H9 (cell line): ENCODE measurements around the gene CAVIN1. TPM values are rescaled to one million over a fixed set of nuclear protein-coding genes. Genes with fewer than 3 reads are reported as not detected.
A peak's percentile ranks its signal among the peaks of the same experiment; 100 is the strongest.

Experiments used
- DNase-seq: peaks from one replicate; pipeline ENCODE4 v3.0.0-alpha.2; 2017
- H2AFZ ChIP-seq: one replicate; pipeline ENCODE4 v1.6.1; 2013; ENCODE audit warnings: mild to moderate bottlenecking, low read length, control low read depth, moderate library complexity
- H2AK5ac ChIP-seq: 2 replicates; pipeline ENCODE4 v1.6.1; 2013; ENCODE audit warnings: low read length, control low read depth, mixed read lengths; ENCODE audit not compliant: insufficient read length
- H2BK120ac ChIP-seq: one replicate; pipeline ENCODE4 v1.6.1; 2013; ENCODE audit warnings: low read depth, mild to moderate bottlenecking, low read length, control low read depth, inconsistent platforms; ENCODE audit not compliant: poor library complexity, severe bottlenecking
- H2BK12ac ChIP-seq: 2 replicates; pipeline ENCODE4 v1.6.1; 2013; ENCODE audit warnings: low read length, control low read depth, mixed read lengths, low read depth; ENCODE audit not compliant: insufficient read length
- H2BK15ac ChIP-seq: 2 replicates; pipeline ENCODE4 v1.6.1; 2013; ENCODE audit warnings: low read depth, low read length, control low read depth
- H2BK20ac ChIP-seq: one replicate; pipeline ENCODE4 v1.6.1; 2013; ENCODE audit warnings: low read depth, mild to moderate bottlenecking, low read length, control low read depth, inconsistent platforms; ENCODE audit not compliant: poor library complexity, severe bottlenecking
- H2BK5ac ChIP-seq: 2 replicates; pipeline ENCODE4 v1.6.1; 2013; ENCODE audit warnings: low read length, control low read depth, mixed read lengths; ENCODE audit not compliant: insufficient read length
- H3K14ac ChIP-seq: 2 replicates; pipeline ENCODE4 v1.6.1; 2013; ENCODE audit warnings: low read length, control low read depth; ENCODE audit not compliant: insufficient read depth
- H3K18ac ChIP-seq: 2 replicates; pipeline ENCODE4 v1.6.1; 2013; ENCODE audit warnings: low read depth, mild to moderate bottlenecking, mixed read lengths, low read length, control low read depth; ENCODE audit not compliant: insufficient read length
- H3K23ac ChIP-seq: 2 replicates; pipeline ENCODE4 v1.6.1; 2013; ENCODE audit warnings: low read length, control low read depth, mixed read lengths, low read depth; ENCODE audit not compliant: insufficient read length
- H3K23me2 ChIP-seq: 2 replicates; pipeline ENCODE4 v1.6.1; 2013; ENCODE audit warnings: low read depth, mild to moderate bottlenecking, mixed read lengths, low read length, control low read depth; ENCODE audit not compliant: insufficient read length, poor library complexity, severe bottlenecking
- H3K27ac ChIP-seq: 2 replicates; pipeline ENCODE4 v1.5.1; 2013; ENCODE audit warnings: low read length, control low read depth, mixed read lengths, low read depth; ENCODE audit not compliant: insufficient read length
- H3K27me3 ChIP-seq: 2 replicates; pipeline ENCODE4 v1.6.1; 2013; ENCODE audit warnings: low read length, control low read depth, inconsistent platforms; ENCODE audit not compliant: insufficient read depth
- H3K4ac ChIP-seq: 2 replicates; pipeline ENCODE4 v1.6.1; 2013; ENCODE audit warnings: low read depth, mild to moderate bottlenecking, control low read depth, inconsistent platforms, low read length, moderate library complexity
- H3K4me1 ChIP-seq: 2 replicates; pipeline ENCODE4 v1.6.1; 2013; ENCODE audit warnings: low read length, control low read depth, inconsistent platforms; ENCODE audit not compliant: insufficient read depth
- H3K4me2 ChIP-seq: 2 replicates; pipeline ENCODE4 v1.6.1; 2013; ENCODE audit warnings: low read length, control low read depth, mixed read lengths; ENCODE audit not compliant: insufficient read length, insufficient read depth
- H3K56ac ChIP-seq: 2 replicates; pipeline ENCODE4 v1.6.1; 2013; ENCODE audit warnings: low read depth, mild to moderate bottlenecking, mixed read lengths, low read length, control low read depth; ENCODE audit not compliant: insufficient read length
- H3K79me1 ChIP-seq: 2 replicates; pipeline ENCODE4 v1.6.1; 2013; ENCODE audit warnings: low read depth, mild to moderate bottlenecking, moderate library complexity, low read length, control low read depth, inconsistent platforms; ENCODE audit not compliant: insufficient read depth, poor library complexity, severe bottlenecking
- H3K79me2 ChIP-seq: 2 replicates; pipeline ENCODE4 v1.6.1; 2013; ENCODE audit warnings: low read length, control low read depth, inconsistent platforms; ENCODE audit not compliant: insufficient read depth
- H3K9ac ChIP-seq: 2 replicates; pipeline ENCODE4 v1.6.1; 2013; ENCODE audit warnings: low read length, control low read depth, mixed read lengths; ENCODE audit not compliant: insufficient read length; ENCODE audit errors: extremely low read depth
- H3K9me3 ChIP-seq: one replicate; pipeline ENCODE4 v1.6.1; 2013; ENCODE audit warnings: low read depth, low read length, inconsistent platforms; ENCODE audit not compliant: control insufficient read depth
- H3T11ph ChIP-seq: one replicate; pipeline ENCODE4 v1.6.1; 2013; ENCODE audit warnings: mild to moderate bottlenecking, low read length, control low read depth, inconsistent platforms
- H4K20me1 ChIP-seq: one replicate; pipeline ENCODE4 v1.6.1; 2013; ENCODE audit not compliant: control insufficient read depth, insufficient read length, insufficient read depth
- H4K5ac ChIP-seq: 2 replicates; pipeline ENCODE4 v1.6.1; 2013; ENCODE audit warnings: low read depth, mild to moderate bottlenecking, mixed read lengths, low read length, control low read depth; ENCODE audit not compliant: insufficient read length
- H4K8ac ChIP-seq: replicated peaks from 2 replicates; pipeline ENCODE4 v1.6.1; 2013; ENCODE audit warnings: low read length, control low read depth, mixed read lengths, low read depth; ENCODE audit not compliant: insufficient read length
- H4K91ac ChIP-seq: 2 replicates; pipeline ENCODE4 v1.6.1; 2013; ENCODE audit warnings: low read depth, mild to moderate bottlenecking, moderate library complexity, mixed read lengths, low read length, control low read depth; ENCODE audit not compliant: insufficient read length
- H3K27ac Mint-ChIP-seq, 3 experiments: 2 replicates in 2 of 3; 3 replicates in 1 of 3; pipeline ENCODE4 v1.8.0; 2020 to 2021; ENCODE audit warnings: mixed read lengths in 3 of 3, mild to moderate bottlenecking in 1 of 3, moderate library complexity in 1 of 3
- H3K27me3 Mint-ChIP-seq: 2 replicates; pipeline ENCODE4 v1.8.0; 2021; ENCODE audit warnings: low read depth, mild to moderate bottlenecking, moderate library complexity, mixed read lengths
- H3K36me3 Mint-ChIP-seq, 3 experiments: 2 replicates in 2 of 3; 3 replicates in 1 of 3; pipeline ENCODE4 v1.8.0; 2020 to 2021; ENCODE audit warnings: low read depth in 3 of 3, mixed read lengths in 3 of 3; ENCODE audit not compliant: insufficient read depth in 1 of 3
- H3K4me1 Mint-ChIP-seq, 2 experiments: 2 replicates each; pipeline ENCODE4 v1.8.0; 2020; ENCODE audit warnings: mixed read lengths in 2 of 2
- H3K4me3 Mint-ChIP-seq, 2 experiments: 2 replicates in 1 of 2; 3 replicates in 1 of 2; pipeline ENCODE4 v1.8.0; 2020 to 2021; ENCODE audit warnings: mild to moderate bottlenecking in 2 of 2, mixed read lengths in 2 of 2, moderate library complexity in 1 of 2
- H3K9me3 Mint-ChIP-seq, 2 experiments: 2 replicates in 1 of 2; 3 replicates in 1 of 2; pipeline ENCODE4 v1.8.0; 2020; ENCODE audit warnings: mild to moderate bottlenecking in 2 of 2, mixed read lengths in 2 of 2, moderate library complexity in 1 of 2
- CTCF ChIP-seq: fragments of 200-600 bp; sonication (generic); conservative IDR thresholded peaks from 3 replicates; pipeline ENCODE4 v1.8.0; 2021; ENCODE audit warnings: antibody characterized with exemption, mild to moderate bottlenecking
- WGBS: extraction: QIAGEN DNeasy Blood & Tissue Kit; methylation state at CpG from one replicate; pipeline ENCODE4 v1.1.7; 2013; ENCODE audit warnings: missing lambda C conversion rate, low lambda C conversion rate, mixed read lengths; ENCODE audit not compliant: insufficient read length; ENCODE audit errors: extremely low coverage; 5-methylcytosine and 5-hydroxymethylcytosine counted together
- total RNA-seq: library from RNA; stranded (reverse); gene quantifications from 2 replicates; pipeline ENCODE4 v1.2.1, GENCODE V29; 2021

CAVIN1 gene
- total RNA-seq, 1 experiment from 2014 or later: 65.2 TPM

DNA sequence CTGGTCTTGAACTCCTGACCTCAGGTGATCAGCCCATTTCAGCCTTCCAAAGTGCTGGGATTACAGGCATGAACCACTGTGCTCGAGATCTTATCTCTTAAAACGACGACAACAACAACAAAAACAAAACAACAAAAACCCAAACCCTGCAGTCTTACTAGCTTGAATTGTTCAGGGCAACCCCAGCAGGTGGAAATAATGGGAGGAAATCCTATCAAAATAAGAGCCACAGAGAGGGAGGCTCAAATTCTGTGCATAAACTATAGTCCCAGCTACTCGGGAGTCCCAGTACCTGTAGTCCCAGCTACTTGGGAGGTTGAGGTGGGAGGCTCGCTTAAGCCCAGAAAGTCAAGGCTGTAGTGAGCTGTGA, 19.1 kb upstream of the CAVIN1 start:
- TF ChIP-seq CTCF: no peak
- H2BK20ac ChIP-seq: no peak overlapping the region
- H4K5ac ChIP-seq: no peak overlapping the region
- H3K79me2 ChIP-seq: no peaks in the 10 kb centered on the region
- H3K27me3 Mint-ChIP-seq: no peaks in the 10 kb centered on the region
- WGBS: no CpG with 5 or more reads among the region's 5 CpGs
- no peak overlapping the region for H3K4me2 ChIP-seq
- H3K18ac ChIP-seq: no peak overlapping the region
- no peaks in the 10 kb centered on the region for H3K23me2 ChIP-seq
- no peak overlapping the region for H3K56ac ChIP-seq
- no peak overlapping the region for H3K4me3 Mint-ChIP-seq
- H3K27ac ChIP-seq: no peak overlapping the region
- H2AFZ ChIP-seq: no peak overlapping the region
- H2BK5ac ChIP-seq: no peak overlapping the region
- no peak overlapping the region for H3K14ac ChIP-seq
- no peaks in the 10 kb centered on the region for H3K36me3 Mint-ChIP-seq
- H2BK120ac ChIP-seq: no peak overlapping the region
- no peak overlapping the region for H4K91ac ChIP-seq
- H3K79me1 ChIP-seq: no peaks in the 10 kb centered on the region
- H3K27me3 ChIP-seq: no peaks in the 10 kb centered on the region
- peak overlapping the region in 1 of 3 experiments; percentile 26; a peak in 2 of 7 replicates for H3K27ac Mint-ChIP-seq
- no peaks in the 10 kb centered on the region for H3K9me3 ChIP-seq
- H2BK12ac ChIP-seq: no peak overlapping the region
- no peak overlapping the region for H2BK15ac ChIP-seq
- H3K9me3 Mint-ChIP-seq: peaks cover 5 to 8% of the 10 kb centered on the region in 2 experiments; a peak in 3 of 5 replicates
- H3K9ac ChIP-seq: no peak overlapping the region
- no peaks in the 10 kb centered on the region for H4K20me1 ChIP-seq
- no peak overlapping the region for H3K23ac ChIP-seq
- no peak overlapping the region for H3T11ph ChIP-seq
- no peak for DNase-seq
- H3K4me1 Mint-ChIP-seq: peaks cover 10 to 13% of the 10 kb centered on the region in 2 experiments
- no peak overlapping the region for H4K8ac ChIP-seq
- H3K4me1 ChIP-seq: peaks cover 2% of the 10 kb centered on the region; the same call in 1 of the 2 replicates
- H2AK5ac ChIP-seq: no peak overlapping the region
- no peak overlapping the region for H3K4ac ChIP-seq
